Skeletal muscle satellite cell (primary cell): ENCODE results near the gene MAGED4. TPM values are rescaled to one million over a fixed set of nuclear protein-coding genes. Genes with fewer than 3 reads are reported as not detected.

Source experiments
- H3K27me3 ChIP-seq: 2 replicates; pipeline ENCODE4 v1.7.0; 2013; ENCODE audit warnings: low read length; ENCODE audit not compliant: control insufficient read depth, insufficient read depth
- H3K36me3 ChIP-seq: 2 replicates; pipeline ENCODE4 v1.7.0; 2013; ENCODE audit warnings: mild to moderate bottlenecking, control low read depth, low read length; ENCODE audit not compliant: insufficient read depth
- H3K4me1 ChIP-seq: 2 replicates; pipeline ENCODE4 v1.7.0; 2013; ENCODE audit warnings: low read length; ENCODE audit not compliant: control insufficient read depth, insufficient read depth
- H3K4me2 ChIP-seq: 2 replicates; pipeline ENCODE4 v1.7.0; 2013; ENCODE audit warnings: mild to moderate bottlenecking, low read length
- H3K4me3 ChIP-seq: 2 replicates; pipeline ENCODE4 v1.7.0; 2013; ENCODE audit warnings: low read length
- H3K9ac ChIP-seq: 2 replicates; pipeline ENCODE4 v1.7.0; 2013; ENCODE audit warnings: mild to moderate bottlenecking, low read depth, low read length, moderate library complexity
- H3K9me3 ChIP-seq: replicated peaks from 2 replicates; pipeline ENCODE4 v1.7.0; 2013; ENCODE audit warnings: mild to moderate bottlenecking, control low read depth, low read length
- small RNA-seq: library from RNA; depleted of rRNA; stranded (forward); fragments of <200 nt; gene quantifications from one replicate; pipeline ENCODE3, GENCODE V24; 2012

Gene MAGED4

DNA sequence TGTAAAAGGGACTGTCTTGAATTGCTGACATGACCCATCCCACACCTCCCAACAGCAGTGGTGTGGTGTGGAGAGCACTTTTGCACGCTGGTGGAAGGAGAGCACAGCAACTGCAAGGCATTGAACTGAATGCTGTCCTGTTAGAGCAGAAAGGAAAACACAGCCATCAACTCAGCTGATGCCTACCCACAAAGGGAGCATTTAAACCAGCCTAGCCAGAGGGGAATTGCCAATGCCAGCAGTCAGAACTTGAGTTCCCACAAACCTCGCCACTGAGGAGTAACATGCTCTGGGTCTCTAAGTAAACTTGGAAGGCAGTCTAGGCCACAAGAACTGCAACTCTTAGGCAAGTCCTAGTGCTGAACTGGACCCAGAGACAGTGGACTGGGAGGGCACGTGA, 31.9 kb downstream of the MAGED4 start:
- H3K4me1 ChIP-seq: no peaks in the 10 kb centered on the region
- H3K36me3 ChIP-seq: no peaks in the 10 kb centered on the region
- H3K27me3 ChIP-seq: peaks cover 9% of the 10 kb centered on the region
- no peak overlapping the region for H3K4me2 ChIP-seq
- H3K9me3 ChIP-seq: no peaks in the 10 kb centered on the region
- H3K4me3 ChIP-seq: no peak overlapping the region
- no peak overlapping the region for H3K9ac ChIP-seq

DNA sequence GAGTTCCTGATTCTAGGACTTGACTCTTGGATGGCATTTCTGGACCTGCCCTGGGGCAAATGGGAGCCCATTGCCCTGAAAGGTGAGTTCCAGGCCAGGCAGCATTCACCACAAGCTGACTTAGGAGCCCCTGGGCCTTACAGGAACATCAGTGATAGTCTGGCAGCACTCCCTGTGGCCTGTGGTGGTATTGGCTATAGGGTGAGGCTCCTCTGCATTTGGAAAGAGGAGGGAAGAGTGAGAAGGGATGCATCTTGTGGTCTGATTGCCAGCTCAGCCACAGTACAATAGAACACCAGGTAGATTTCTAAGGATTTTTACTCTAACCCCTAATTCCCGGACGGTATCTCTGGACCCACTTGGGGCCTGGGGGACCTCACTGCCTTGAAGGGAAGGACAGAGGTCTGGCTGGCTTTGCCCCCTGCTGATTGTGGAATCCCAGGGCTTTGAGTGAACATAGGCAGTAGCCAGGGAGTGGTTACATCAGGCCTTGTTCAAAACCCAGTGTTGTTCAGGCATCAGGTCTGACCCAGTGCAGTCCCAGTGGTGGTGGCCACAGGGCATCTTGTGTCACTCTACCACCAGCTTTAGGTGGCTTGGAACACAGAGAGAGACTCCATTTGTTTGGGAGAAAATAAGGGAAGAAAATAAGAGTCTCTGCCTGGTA, 32.9 kb downstream of the MAGED4 start:
- H3K36me3 ChIP-seq: no peaks in the 10 kb centered on the region
- H3K9ac ChIP-seq: no peak overlapping the region
- H3K4me3 ChIP-seq: no peak overlapping the region
- H3K4me1 ChIP-seq: no peaks in the 10 kb centered on the region
- H3K4me2 ChIP-seq: no peak overlapping the region
- H3K9me3 ChIP-seq: no peaks in the 10 kb centered on the region
- H3K27me3 ChIP-seq: peaks cover 9% of the 10 kb centered on the region

DNA sequence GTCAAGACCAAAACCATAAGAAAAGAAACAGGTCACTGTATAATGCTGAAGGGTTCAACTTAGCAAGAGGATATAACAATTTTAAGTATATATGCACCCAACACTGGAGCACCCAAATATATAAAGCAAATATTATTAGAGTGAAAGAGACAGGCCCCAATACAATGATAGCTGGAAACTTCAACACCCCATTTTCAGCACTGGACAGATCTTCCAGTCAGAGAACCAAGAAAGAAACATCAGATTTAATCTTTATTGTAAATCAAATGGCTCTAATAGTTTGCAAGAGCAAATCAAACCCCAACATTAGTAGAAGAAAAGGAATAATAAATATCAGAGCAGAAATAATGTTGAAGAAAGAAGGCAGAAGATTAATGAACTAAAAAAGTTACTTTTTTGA, 36.2 kb downstream of the MAGED4 start:
- Histone ChIP-seq H3K27me3 (peaks cover 3% of the 10 kb centered on the region), H3K4me1 (no peaks in the 10 kb centered on the region), H3K36me3 (no peaks in the 10 kb centered on the region), H3K9ac (no peak overlapping the region), H3K4me3 (no peak overlapping the region), H3K4me2 (no peak overlapping the region), H3K9me3 (no peaks in the 10 kb centered on the region)

Small RNA genes within 50 kb of the gene (small RNA-seq; reads per million reads assigned to genes)
- not detected for gene SNORA11D
